ENCODE measurements around the gene TTYH3. TPM values are rescaled to one million over a fixed set of nuclear protein-coding genes. Genes with fewer than 3 reads are reported as not detected.

Gene TTYH3
- total and polyA plus RNA-seq, 2 donors from 2014 or later, result 22.5 to 55.0 TPM

GRCh38 chr7:2663960-2664359 lies 32.2 kb downstream of the TTYH3 start:
- Histone ChIP-seq H3K4me1 (ENCODE audit: control insufficient read depth in 2 of 3, insufficient read depth in 2 of 3, low read depth in 1 of 3, low read length in 3 of 3) (peaks cover 0 to 14% (median 5%) of the 10 kb centered on the region in 3 donors), H3K27me3 (ENCODE audit: control insufficient read depth, insufficient read depth, low read length) (no peaks in the 10 kb centered on the region), H3K9ac (ENCODE audit: low read length in 3 of 3) (no peak overlapping the region), H3K9me3 (ENCODE audit: control insufficient read depth in 2 of 3, insufficient read depth in 1 of 3, low read length in 3 of 3) (no peaks in the 10 kb centered on the region), H3K4me3 (ENCODE audit: low read length in 3 of 3) (no peak overlapping the region), H3K27ac (ENCODE audit: low read depth in 2 of 2, low read length in 2 of 2) (peak overlapping the region in 1 of 2 donors; percentile 32), H3K36me3 (ENCODE audit: control insufficient read depth in 2 of 3, insufficient read depth in 3 of 3, low read length in 3 of 3) (no peaks in the 10 kb centered on the region)
- intact Hi-C loops (cut with DNase I), result no loop called here
- no peak for FAIRE-seq
- TF ChIP-seq CTCF (IDR thresholded peaks at IDR 0.05; ENCODE audit: borderline replicate concordance, extremely low read depth, insufficient read depth), result no peak
- DNase-seq, result peak in 1 of 5 donors; percentile 67

DNA sequence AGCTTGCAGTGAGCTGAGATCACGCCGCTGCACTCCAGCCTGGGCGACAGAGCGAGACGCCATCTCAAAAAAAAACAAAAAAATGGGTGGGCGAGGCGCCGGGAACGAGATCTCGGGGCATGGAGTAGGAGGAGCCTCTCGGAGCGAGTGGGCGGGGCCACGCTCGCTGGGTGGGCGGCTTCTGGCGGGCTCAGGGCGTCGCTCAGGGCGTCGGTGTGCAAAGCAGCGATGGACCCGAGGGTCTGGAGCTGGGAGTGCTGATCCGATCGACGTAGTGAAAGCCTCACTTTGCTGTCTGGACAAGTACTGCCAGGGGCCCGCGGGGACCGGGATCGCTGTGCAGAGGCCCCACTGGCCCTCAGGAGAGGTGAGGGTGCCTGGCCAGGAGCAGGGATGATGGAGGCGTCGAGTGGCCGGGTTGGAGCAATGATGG lies 33.6 kb downstream of the TTYH3 start:
- H3K9me3 ChIP-seq (ENCODE audit: control insufficient read depth in 2 of 3, insufficient read depth in 1 of 3, low read length in 3 of 3), result no peaks in the 10 kb centered on the region
- no peak overlapping the region for H3K9ac ChIP-seq (ENCODE audit: low read length in 3 of 3)
- no peaks in the 10 kb centered on the region for H3K36me3 ChIP-seq (ENCODE audit: control insufficient read depth in 2 of 3, insufficient read depth in 3 of 3, low read length in 3 of 3)
- FAIRE-seq (no peak), DNase-seq (peak in 2 of 5 donors; percentile 58 to 81)
- no peaks in the 10 kb centered on the region for H3K27me3 ChIP-seq (ENCODE audit: control insufficient read depth, insufficient read depth, low read length)
- H3K4me1 ChIP-seq (ENCODE audit: control insufficient read depth in 2 of 3, insufficient read depth in 2 of 3, low read depth in 1 of 3, low read length in 3 of 3), result peaks cover 0 to 14% (median 5%) of the 10 kb centered on the region in 3 donors
- no peak overlapping the region for H3K27ac ChIP-seq (ENCODE audit: low read depth in 2 of 2, low read length in 2 of 2)
- TF ChIP-seq CTCF (IDR thresholded peaks at IDR 0.05; ENCODE audit: borderline replicate concordance, extremely low read depth, insufficient read depth), result no peak
- intact Hi-C loops (cut with DNase I), result no loop called here
- H3K4me3 ChIP-seq (ENCODE audit: low read length in 3 of 3), result no peak overlapping the region

- no peak for DNase-seq
These were observed 34.4 kb downstream of the TTYH3 start for GRCh38 chr7:2666155-2666554.

More at GRCh38 chr7:2666155-2666554, 34.4 kb downstream of the TTYH3 start:
- H3K9me3 ChIP-seq (ENCODE audit: control insufficient read depth in 2 of 3, insufficient read depth in 1 of 3, low read length in 3 of 3), result no peaks in the 10 kb centered on the region
- intact Hi-C loops (cut with DNase I), result no loop called here
- H3K4me1 ChIP-seq (ENCODE audit: control insufficient read depth in 2 of 3, insufficient read depth in 2 of 3, low read depth in 1 of 3, low read length in 3 of 3), result peaks cover 0 to 14% (median 5%) of the 10 kb centered on the region in 3 donors
- H3K4me3 ChIP-seq (ENCODE audit: low read length in 3 of 3), result no peak overlapping the region
- H3K27ac ChIP-seq (ENCODE audit: low read depth in 2 of 2, low read length in 2 of 2), result no peak overlapping the region
- H3K9ac ChIP-seq (ENCODE audit: low read length in 3 of 3), result no peak overlapping the region
- H3K36me3 ChIP-seq (ENCODE audit: control insufficient read depth in 2 of 3, insufficient read depth in 3 of 3, low read length in 3 of 3), result no peaks in the 10 kb centered on the region
- H3K27me3 ChIP-seq (ENCODE audit: control insufficient read depth, insufficient read depth, low read length), result no peaks in the 10 kb centered on the region
- no peak for FAIRE-seq
- TF ChIP-seq CTCF (IDR thresholded peaks at IDR 0.05; ENCODE audit: borderline replicate concordance, extremely low read depth, insufficient read depth), result no peak

All from kidney (tissue), 14 donors.